HEK293T (cell line): ENCODE measurements around the gene DNAAF9.

Experiments
- ARNT ChIP-seq: fragments of 450-650 bp; IDR thresholded peaks from 2 replicates; pipeline ENCODE4 v1.6.1; 2017; ENCODE audit warnings: mild to moderate bottlenecking
- FOXA1 ChIP-seq: fragments of 450-650 bp; IDR thresholded peaks from 2 replicates; pipeline ENCODE4 v1.6.1; 2016; ENCODE audit warnings: mild to moderate bottlenecking
- FOXM1 ChIP-seq: fragments of 450-650 bp; IDR thresholded peaks from 2 replicates; pipeline ENCODE4 v1.6.1; 2017; ENCODE audit warnings: mild to moderate bottlenecking, borderline replicate concordance
- LEF1 ChIP-seq: fragments of 450-650 bp; IDR thresholded peaks from 2 replicates; pipeline ENCODE4 v1.6.1; 2017; ENCODE audit warnings: mild to moderate bottlenecking, borderline replicate concordance

GRCh38 chr20:3414122-3414521 lies 6.7 kb upstream of the DNAAF9 start:
- TF ChIP-seq ARNT, result no peak
- TF ChIP-seq FOXM1, result no peak
- TF ChIP-seq FOXA1, result no peak
- no peak for TF ChIP-seq LEF1
